BJ (cell line): ENCODE data around the gene LSP1. TPM values are rescaled to one million over a fixed set of nuclear protein-coding genes. Genes with fewer than 3 reads are reported as not detected.

Experiments
- CTCF ChIA-PET: fragments of 350-600 bp; formaldehyde crosslinking; extraction: SDS; loops from one replicate; lab custom pipeline; 2021; ENCODE audit warnings: antibody characterized with exemption, inconsistent platforms; lab: Yijun Ruan, JAX
- POLR2A ChIA-PET: fragments of 300-600 bp; sonication (Branson Sonifier 250); formaldehyde crosslinking; extraction: SDS; loops from one replicate; lab custom pipeline; 2021; ENCODE audit warnings: antibody characterized with exemption; lab: Charles Lee
- DNase-seq: peaks from one replicate; pipeline ENCODE4 v3.0.0-alpha.2; 2011; ENCODE audit warnings: low read depth
- H3K27me3 ChIP-seq: 2 replicates; pipeline ENCODE4 v1.6.0; 2011; ENCODE audit warnings: low read length; ENCODE audit not compliant: control insufficient read depth, insufficient read depth
- H3K36me3 ChIP-seq: 2 replicates; pipeline ENCODE4 v1.5.1; 2011; ENCODE audit warnings: low read length; ENCODE audit not compliant: control insufficient read depth, insufficient read depth
- H3K4me3 ChIP-seq: 2 replicates; pipeline ENCODE4 v1.5.1; 2011; ENCODE audit warnings: low read depth, mild to moderate bottlenecking, control low read depth, low read length
- CTCF ChIP-seq: IDR thresholded peaks from 2 replicates; pipeline ENCODE4 v1.5.1; 2011; ENCODE audit warnings: low read depth, mild to moderate bottlenecking, control low read depth, inconsistent platforms, low read length, moderate library complexity; ENCODE audit not compliant: insufficient read depth
- polyA plus RNA-seq: library from polyadenylated mRNA; depleted of rRNA; stranded (reverse); fragments of >200 nt; gene quantifications from 2 replicates; pipeline ENCODE4 v1.2.3, GENCODE V29; 2011

Gene LSP1
- polyA plus RNA-seq, 1 experiment, result not detected

DNA sequence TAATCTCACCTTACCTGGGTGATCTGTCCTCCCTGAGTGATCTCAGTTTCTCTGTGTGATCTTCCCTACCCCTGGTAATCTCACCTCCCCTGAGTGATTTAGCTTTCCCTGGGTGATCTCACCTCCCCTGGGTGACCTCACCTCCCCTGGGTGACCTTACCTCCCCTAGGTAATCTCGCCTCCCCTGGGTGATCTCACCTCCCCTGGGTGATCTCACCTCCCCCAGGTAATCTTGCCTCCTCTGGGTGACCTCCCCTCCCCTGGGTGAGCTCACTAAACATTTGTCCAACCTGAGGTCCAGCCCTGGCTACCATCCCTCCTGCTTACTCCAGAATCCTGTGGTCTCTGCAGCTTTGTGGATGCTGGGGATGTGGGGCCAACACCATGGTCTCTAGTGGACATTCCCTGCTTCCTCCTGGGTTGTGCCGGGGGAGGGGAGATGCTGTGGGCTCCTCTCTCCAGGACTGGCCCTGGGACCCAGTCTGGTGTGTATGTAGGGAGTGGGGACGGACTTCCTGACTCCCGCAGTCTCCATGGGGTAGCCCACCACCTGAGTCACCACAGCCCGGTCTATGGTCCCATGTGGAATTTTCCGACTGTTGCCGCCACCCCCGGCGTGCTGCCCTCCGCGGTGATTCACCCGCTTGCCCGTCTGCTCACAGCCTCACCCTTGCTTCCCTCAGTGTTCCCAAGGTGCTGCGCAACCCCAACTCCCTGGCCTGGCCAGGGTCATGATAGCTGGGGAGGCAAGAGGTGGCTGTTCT lies 9.9 kb downstream of the LSP1 start:
- Histone ChIP-seq H3K36me3 (no peaks in the 10 kb centered on the region), H3K4me3 (no peak overlapping the region), H3K27me3 (peaks cover 2% of the 10 kb centered on the region)
- no peak for DNase-seq
- no peak for TF ChIP-seq CTCF
- CTCF ChIA-PET, result interaction anchor here (0.8 to 1.9 kb wide), 5 partner anchors 16 to 288 kb away, joined by 3 to 9 read pairs (median 4); no protein-coding TSS in a partner anchor
- POLR2A ChIA-PET, result no interaction called here

DNA sequence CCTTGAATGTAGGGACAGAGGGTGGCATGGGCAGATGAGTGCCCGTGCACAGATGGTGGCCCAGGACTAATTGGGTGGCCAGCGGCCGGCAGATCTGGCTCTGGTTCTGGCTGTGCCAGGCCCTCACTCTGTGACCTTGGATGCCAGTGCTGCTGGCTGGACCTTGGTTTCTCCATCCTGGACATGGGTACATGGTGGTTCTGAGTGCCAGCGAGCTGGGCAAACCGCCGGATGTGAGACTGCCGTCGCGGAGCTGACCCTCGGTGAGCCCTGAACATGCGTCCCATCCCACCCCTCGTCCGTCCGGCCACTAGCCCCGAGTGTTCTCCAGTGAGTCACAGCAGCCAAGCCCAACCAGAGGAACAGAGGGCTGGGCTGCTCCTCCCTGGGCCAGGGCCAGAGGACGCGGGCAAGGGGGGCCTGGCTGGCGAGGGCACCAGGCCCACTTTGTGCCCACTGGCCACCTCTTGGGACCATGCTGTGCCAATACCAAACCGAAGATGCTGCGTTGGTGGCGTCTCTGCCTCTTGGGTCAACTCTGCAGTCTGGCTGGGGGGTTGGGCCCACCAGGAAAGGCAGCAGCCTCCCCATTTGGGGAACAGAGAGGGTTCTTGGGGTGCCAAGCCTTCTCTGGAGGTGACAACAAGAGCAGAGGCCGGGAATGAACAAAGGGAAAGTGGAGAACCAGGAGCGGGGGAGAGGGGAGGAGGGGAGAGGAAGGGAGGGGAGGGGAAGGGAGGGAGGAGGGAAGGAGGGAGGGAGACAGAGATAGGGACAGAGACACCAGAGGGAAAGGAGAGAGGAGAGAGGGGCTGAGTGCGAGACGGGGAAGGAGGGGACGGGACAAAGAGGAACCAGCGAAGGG lies 10.7 kb downstream of the LSP1 start:
- Histone ChIP-seq H3K36me3 (no peaks in the 10 kb centered on the region), H3K4me3 (no peak overlapping the region), H3K27me3 (peaks cover 2% of the 10 kb centered on the region)
- DNase-seq, result peak; percentile 35
- ChIA-PET POLR2A (no interaction called here), CTCF (interaction anchor here (1.1 to 1.9 kb wide), 3 partner anchors 31 to 287 kb away, joined by 3 to 9 read pairs (median 5); no protein-coding TSS in a partner anchor)
- TF ChIP-seq CTCF, result no peak

DNA sequence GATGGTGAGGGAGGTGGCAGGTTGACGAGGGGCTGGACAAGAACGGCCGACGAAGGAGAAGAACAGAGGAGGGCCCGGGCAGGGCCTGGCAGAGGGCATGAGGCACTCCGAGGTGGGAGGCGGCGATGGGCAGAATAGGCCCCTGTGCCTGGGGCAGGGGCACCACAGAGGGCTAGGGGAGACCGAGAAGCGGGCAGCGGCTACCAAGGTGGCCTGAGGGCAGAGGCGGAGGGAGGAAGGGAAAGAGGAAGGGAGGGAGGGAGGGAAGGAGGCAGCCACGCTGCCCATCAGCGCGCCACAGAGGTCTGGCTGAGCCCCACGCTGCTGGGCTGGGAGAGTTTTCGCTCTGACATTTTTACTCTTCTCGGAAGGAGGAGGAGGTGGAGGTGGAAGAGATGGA lies 11.3 kb downstream of the LSP1 start:
- Histone ChIP-seq H3K36me3 (no peaks in the 10 kb centered on the region), H3K27me3 (peaks cover 2% of the 10 kb centered on the region; the same call in 1 of the 2 replicates), H3K4me3 (no peak overlapping the region)
- DNase-seq, result no peak
- CTCF ChIA-PET, result no interaction called here
- POLR2A ChIA-PET, result no interaction called here
- no peak for TF ChIP-seq CTCF

DNA sequence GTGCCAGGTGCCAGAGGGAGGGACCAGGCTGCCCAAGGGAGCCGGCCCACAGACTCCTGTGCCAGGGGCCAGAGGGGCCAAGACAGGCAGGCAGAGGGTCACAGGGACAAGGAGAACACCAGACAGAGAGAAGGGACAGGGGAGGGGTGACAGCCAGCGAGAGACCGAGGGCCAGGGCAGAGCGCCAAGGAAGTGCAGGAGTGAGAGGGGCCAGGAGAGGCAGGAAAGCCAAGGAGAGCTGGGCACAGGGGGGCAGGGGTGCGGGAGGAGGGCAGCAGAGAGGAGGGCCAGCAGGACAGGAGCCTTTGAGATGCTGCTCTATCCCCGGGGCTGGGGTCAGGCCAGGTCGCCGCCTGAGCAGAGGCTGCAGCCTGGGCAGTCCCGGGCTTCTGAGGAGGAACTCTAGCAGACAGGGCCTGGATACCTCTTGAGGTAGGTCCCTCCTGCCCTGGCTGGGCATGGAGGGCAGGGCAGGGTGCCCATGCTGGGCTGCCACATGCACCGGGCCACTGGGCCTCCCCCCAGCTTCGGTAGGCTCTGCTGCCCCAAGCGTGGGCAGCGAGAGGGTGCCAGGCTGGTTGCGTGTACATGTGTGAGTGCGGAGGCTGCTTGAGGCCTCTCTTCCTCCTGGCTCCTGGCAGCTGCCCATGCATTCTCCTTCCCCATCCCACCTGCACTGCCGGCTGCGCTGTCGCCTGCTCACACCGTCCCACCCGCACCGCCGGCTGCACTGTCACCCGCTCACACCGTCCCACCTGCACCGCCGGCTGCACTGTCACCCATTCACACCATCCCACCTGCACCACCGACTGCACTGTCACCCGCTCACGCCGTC lies 12.2 kb downstream of the LSP1 start:
- no peak for DNase-seq
- ChIA-PET CTCF (interaction anchor here (0.9 to 2.4 kb wide), 2 partner anchors 17 to 84 kb away, joined by 3 to 7 read pairs; no protein-coding TSS in a partner anchor), POLR2A (no interaction called here)
- H3K4me3 ChIP-seq, result no peak overlapping the region
- no peaks in the 10 kb centered on the region for H3K36me3 ChIP-seq
- TF ChIP-seq CTCF, result no peak
- H3K27me3 ChIP-seq, result peaks cover 2% of the 10 kb centered on the region; the same call in 1 of the 2 replicates
